ENCODE measurements around the gene MS4A10. TPM values are rescaled to one million over a fixed set of nuclear protein-coding genes. Genes with fewer than 3 reads are reported as not detected.

Gene MS4A10
- total and polyA plus RNA-seq, 10 of the 15 experiments (the other 5 are each of a cell fraction or from before 2014, with no cell fraction given) = not detected

GRCh38 chr11:60764879-60765278 lies 20.3 kb upstream of the MS4A10 start (continued):
- peak; percentile 55 for TF ChIP-seq ATF2 (IDR thresholded peaks at IDR 0.05; ENCODE audit: low read length)
- TF ChIP-seq, protein P1, sequence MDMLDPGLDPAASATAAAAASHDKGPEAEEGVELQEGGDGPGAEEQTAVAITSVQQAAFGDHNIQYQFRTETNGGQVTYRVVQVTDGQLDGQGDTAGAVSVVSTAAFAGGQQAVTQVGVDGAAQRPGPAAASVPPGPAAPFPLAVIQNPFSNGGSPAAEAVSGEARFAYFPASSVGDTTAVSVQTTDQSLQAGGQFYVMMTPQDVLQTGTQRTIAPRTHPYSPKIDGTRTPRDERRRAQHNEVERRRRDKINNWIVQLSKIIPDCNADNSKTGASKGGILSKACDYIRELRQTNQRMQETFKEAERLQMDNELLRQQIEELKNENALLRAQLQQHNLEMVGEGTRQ (IDR thresholded peaks at IDR 0.05; ENCODE audit: borderline replicate concordance, low read depth, low read length) = no peak
- TF ChIP-seq MAX (IDR thresholded peaks at IDR 0.05; ENCODE audit: low read depth, low read length) = no peak
- no peak for TF ChIP-seq NRF1 (conservative IDR thresholded peaks at IDR 0.05; ENCODE audit: low read depth, low read length)

DNA sequence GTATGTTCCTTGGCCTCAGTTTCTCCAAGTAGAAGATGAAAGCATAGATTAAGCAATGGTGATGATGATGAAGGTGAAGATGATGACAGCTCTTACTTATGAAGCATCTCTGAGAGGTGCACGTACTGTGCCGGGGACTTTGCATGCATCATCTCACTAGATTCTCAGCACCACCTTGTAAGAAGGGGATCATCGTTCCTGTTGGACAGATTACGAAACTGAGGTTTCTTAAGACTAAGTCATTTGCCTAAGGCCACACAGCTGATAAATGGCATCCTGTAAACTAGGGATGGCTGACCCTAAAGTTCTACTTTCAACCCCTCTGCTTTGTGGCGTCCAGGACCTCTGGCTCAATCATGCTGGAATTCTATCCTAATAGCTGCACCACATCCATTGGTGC lies 19.8 kb upstream of the MS4A10 start:
- RAD21 ChIA-PET (ENCODE audit: unreplicated experiment) = interaction anchor here (1.0 to 7.4 kb wide), 12 partner anchors 9 to 309 kb away, joined by 3 to 119 read pairs (median 8); partner anchors contain the start of genes MS4A1, MS4A15 and TMEM109
- peak overlapping the region; percentile 96 for H3K27ac ChIP-seq (ENCODE audit: control insufficient read depth, insufficient read depth)
- peak overlapping the region; percentile 46 for H3K4me2 ChIP-seq (ENCODE audit: control insufficient read depth, insufficient read depth)
- in situ Hi-C loops (cut with MboI) = loop anchor here (10.0 to 25.0 kb wide), 2 partner anchors 401 to 1578 kb away; no protein-coding TSS in a partner anchor
- H3K4me1 ChIP-seq (ENCODE audit: control insufficient read depth, insufficient read depth, low read length) = peaks cover 51% of the 10 kb centered on the region
- FAIRE-seq (peak; percentile 77), DNase-seq (ENCODE audit: low read depth, low spot score) (peak; percentile 41), ATAC-seq (peak; percentile 10)
- H3K79me2 ChIP-seq (ENCODE audit: control insufficient read depth, insufficient read depth, low read length) = no peaks in the 10 kb centered on the region
- no peaks in the 10 kb centered on the region for H3K27me3 ChIP-seq (replicated peaks in 1 of 2; ENCODE audit: control insufficient read depth in 2 of 2, insufficient read depth in 2 of 2, low read length in 1 of 2)
- BruUV-seq (replicated peaks) = no TSS peak
- SMC1A ChIA-PET (ENCODE audit: uncharacterized antibody, unreplicated experiment) = interaction anchor here (0.6 to 7.8 kb wide), 13 partner anchors 9 to 399 kb away, joined by 3 to 143 read pairs (median 4); partner anchors contain the start of gene MS4A15
- 2% methylated on average over 5 of the region's 5 CpGs for WGBS (ENCODE audit: insufficient coverage, insufficient replicate concordance, low lambda C conversion rate, missing lambda C conversion rate)
- H3K9ac ChIP-seq (ENCODE audit: control insufficient read depth, insufficient read depth, low read length) = no peak overlapping the region
- H4K20me1 ChIP-seq (ENCODE audit: control insufficient read depth, insufficient read depth) = no peaks in the 10 kb centered on the region
- H2AFZ ChIP-seq (ENCODE audit: control insufficient read depth, low read depth, low read length) = peak overlapping the region; percentile 6; the same call in 1 of the 2 replicates
- CTCF ChIA-PET = interaction anchor here (0.6 to 7.3 kb wide), 24 partner anchors 9 to 570 kb away, joined by 3 to 184 read pairs (median 4); partner anchors contain the start of genes MS4A1, MS4A15 and MS4A8
- H3K4me3 ChIP-seq = no peak overlapping the region
- no peaks in the 10 kb centered on the region for H3K36me3 ChIP-seq (ENCODE audit: control insufficient read depth in 2 of 2, insufficient read depth in 2 of 2, low read length in 1 of 2)
- H3K9me3 ChIP-seq (replicated peaks; ENCODE audit: control insufficient read depth, insufficient read depth, low read length) = peaks cover 1% of the 10 kb centered on the region; the same call in 2 of the 3 replicates
- intact Hi-C loops (cut with micrococcal nuclease; ENCODE audit: unreplicated experiment) = loop anchor here (10.0 kb wide), 3 partner anchors 399 to 571 kb away; partner anchors contain the start of gene VPS37C
- POLR2A ChIA-PET = interaction anchor here (0.7 to 2.2 kb wide), 7 partner anchors 11 to 309 kb away, joined by 3 to 7 read pairs (median 4); partner anchors contain the start of genes MS4A1 and TMEM109
- no peak for TF ChIP-seq MXI1 (IDR thresholded peaks at IDR 0.05; ENCODE audit: low read depth, low read length)
- no peak for TF ChIP-seq JUNB (IDR thresholded peaks at IDR 0.05)
- TF ChIP-seq IKZF2 (IDR thresholded peaks at IDR 0.05) = peak in 1 of 2 experiments; percentile 29; a peak in 1 of 4 replicates
- TF ChIP-seq, protein P2, sequence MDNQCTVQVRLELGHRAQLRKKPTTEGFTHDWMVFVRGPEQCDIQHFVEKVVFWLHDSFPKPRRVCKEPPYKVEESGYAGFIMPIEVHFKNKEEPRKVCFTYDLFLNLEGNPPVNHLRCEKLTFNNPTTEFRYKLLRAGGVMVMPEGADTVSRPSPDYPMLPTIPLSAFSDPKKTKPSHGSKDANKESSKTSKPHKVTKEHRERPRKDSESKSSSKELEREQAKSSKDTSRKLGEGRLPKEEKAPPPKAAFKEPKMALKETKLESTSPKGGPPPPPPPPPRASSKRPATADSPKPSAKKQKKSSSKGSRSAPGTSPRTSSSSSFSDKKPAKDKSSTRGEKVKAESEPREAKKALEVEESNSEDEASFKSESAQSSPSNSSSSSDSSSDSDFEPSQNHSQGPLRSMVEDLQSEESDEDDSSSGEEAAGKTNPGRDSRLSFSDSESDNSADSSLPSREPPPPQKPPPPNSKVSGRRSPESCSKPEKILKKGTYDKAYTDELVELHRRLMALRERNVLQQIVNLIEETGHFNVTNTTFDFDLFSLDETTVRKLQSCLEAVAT (IDR thresholded peaks at IDR 0.05) = no peak
- TF ChIP-seq ZNF622 (IDR thresholded peaks at IDR 0.05) = no peak
- TF ChIP-seq IKZF1 (conservative IDR thresholded peaks at IDR 0.05) = peak; percentile 40; the same call in 1 of the 2 replicates
- TF ChIP-seq CBFB (IDR thresholded peaks at IDR 0.05; ENCODE audit: low read depth) = 0 out of 2 replicates have a peak, but pooled peaks have one; percentile 0
- TF ChIP-seq ZNF592 (IDR thresholded peaks at IDR 0.05) = no peak
- TF ChIP-seq POLR2AphosphoS5 (IDR thresholded peaks at IDR 0.05; ENCODE audit: low read length) = no peak
- no peak for TF ChIP-seq CEBPB (IDR thresholded peaks at IDR 0.05; ENCODE audit: borderline replicate concordance in 1 of 2, low read depth in 2 of 2, low read length in 2 of 2)
